Keratinocyte (primary cell): ENCODE data around the gene RNF14. TPM values are rescaled to one million over a fixed set of nuclear protein-coding genes. Genes with fewer than 3 reads are reported as not detected.
A peak's percentile ranks its signal among the peaks of the same experiment; 100 is the strongest.

ENCODE experiments used
- DNase-seq: peaks from one replicate; pipeline ENCODE4 v3.0.0-alpha.2; 2011; ENCODE audit warnings: low read depth, missing footprints, low spot score
- FAIRE-seq: peaks from 2 replicates; lab custom pipeline; 2011; peaks lifted over from hg19 to GRCh38; lab: Jason Lieb, UNC
- H2AFZ ChIP-seq: 2 replicates; pipeline ENCODE4 v1.6.0; 2012; ENCODE audit warnings: low read length, control low read depth, inconsistent platforms; ENCODE audit not compliant: control insufficient read depth
- H3K27ac ChIP-seq: 2 replicates; pipeline ENCODE4 v1.5.1; 2011; ENCODE audit warnings: low read length; ENCODE audit not compliant: control insufficient read depth, insufficient read depth
- H3K27me3 ChIP-seq: 3 replicates; pipeline ENCODE4 v1.6.0; 2011; ENCODE audit warnings: low read length; ENCODE audit not compliant: control insufficient read depth, insufficient read depth; ENCODE audit errors: extremely low read depth
- H3K36me3 ChIP-seq, 2 experiments: 2 replicates in 1 of 2; 3 replicates in 1 of 2; pipeline ENCODE4 v1.5.1; 2011; ENCODE audit warnings: low read length in 2 of 2, mild to moderate bottlenecking in 1 of 2; ENCODE audit not compliant: control insufficient read depth in 2 of 2, insufficient read depth in 2 of 2; ENCODE audit errors: extremely low read depth in 1 of 2
- H3K4me1 ChIP-seq: 3 replicates; pipeline ENCODE4 v1.5.1; 2011; ENCODE audit warnings: low read length; ENCODE audit not compliant: control insufficient read depth, insufficient read depth; ENCODE audit errors: extremely low read depth
- H3K4me2 ChIP-seq: 3 replicates; pipeline ENCODE4 v1.6.0; 2011; ENCODE audit warnings: low read depth, low read length; ENCODE audit not compliant: control insufficient read depth, insufficient read depth; ENCODE audit errors: extremely low read depth
- H3K4me3 ChIP-seq, 3 experiments: fragments of 200-600 bp in 1 of 3; sonication (generic) in 1 of 3; 2 replicates in 2 of 3; 3 replicates in 1 of 3; pipeline ENCODE4 v1.5.1; 2011 to 2016; ENCODE audit warnings: low read length in 3 of 3, mild to moderate bottlenecking in 3 of 3, control low read depth in 2 of 3, inconsistent platforms in 1 of 3, low read depth in 1 of 3, mixed read lengths in 1 of 3, mixed run types in 1 of 3, moderate library complexity in 1 of 3; ENCODE audit not compliant: control insufficient read depth in 2 of 3, insufficient read depth in 2 of 3; ENCODE audit errors: extremely low read depth in 1 of 3
- H3K79me2 ChIP-seq: 2 replicates; pipeline ENCODE4 v1.6.0; 2012; ENCODE audit warnings: low read length; ENCODE audit not compliant: control insufficient read depth, insufficient read depth
- H3K9ac ChIP-seq: 3 replicates; pipeline ENCODE4 v1.6.0; 2011; ENCODE audit warnings: low read length; ENCODE audit not compliant: control insufficient read depth, insufficient read depth; ENCODE audit errors: extremely low read depth
- H3K9me1 ChIP-seq: 3 replicates; pipeline ENCODE4 v1.6.0; 2011; ENCODE audit warnings: low read length; ENCODE audit not compliant: control insufficient read depth, insufficient read depth; ENCODE audit errors: extremely low read depth
- H3K9me3 ChIP-seq: 2 replicates; pipeline ENCODE4 v1.5.1; 2012; ENCODE audit warnings: low read depth, low read length; ENCODE audit not compliant: control insufficient read depth
- H4K20me1 ChIP-seq: 3 replicates; pipeline ENCODE4 v1.6.0; 2011; ENCODE audit warnings: low read length; ENCODE audit not compliant: control insufficient read depth, insufficient read depth; ENCODE audit errors: extremely low read depth
- CTCF ChIP-seq, 3 experiments: IDR thresholded peaks in 1 of 3; conservative IDR thresholded peaks in 1 of 3; optimal IDR thresholded peaks in 1 of 3; 2 replicates in 2 of 3; 3 replicates in 1 of 3; pipeline versions ENCODE3 to v1.5.1; 2011; ENCODE audit warnings: low read length in 3 of 3, mild to moderate bottlenecking in 3 of 3, moderate library complexity in 2 of 3, control low read depth in 1 of 3, inconsistent platforms in 1 of 3; ENCODE audit not compliant: insufficient read depth in 2 of 3; ENCODE audit errors: extremely low read depth in 1 of 3
- EZH2 ChIP-seq: IDR thresholded peaks from one replicate; pipeline ENCODE4 v1.6.1; 2012; ENCODE audit warnings: inconsistent platforms, mild to moderate bottlenecking, low read length, moderate library complexity
- dilution Hi-C: fragments of 300-500 bp; cut with MboI; formaldehyde crosslinking; loops from one replicate; pipeline ENCODE4 v1.7.0; 2020; ENCODE audit warnings: low sequenced_read_pairs; ENCODE audit not compliant: extremely low pct_ligation_motif_present
- polyA plus RNA-seq, 5 experiments: library from polyadenylated mRNA; depleted of rRNA in 3 of 5; stranded (reverse) in 3 of 5; stranded (forward) in 1 of 5; unstranded in 1 of 5; fragments of >200 nt; gene quantifications; 1 replicate in 1 of 5; 2 replicates in 3 of 5; 3 replicates in 1 of 5; pipeline versions ENCODE4 v1.2.1 to v1.2.3, GENCODE V29; 2011 to 2012; ENCODE audit warnings: missing spikeins in 2 of 5, low read depth in 1 of 5, low replicate concordance in 1 of 5

RNF14 gene
- polyA plus RNA-seq, 1 donor (not counting 4 experiments of a cell fraction or from before 2014, with no cell fraction given), result 65.8 TPM

- no peak for FAIRE-seq
- Histone ChIP-seq H3K4me3 (no peak overlapping the region), H3K79me2 (no peaks in the 10 kb centered on the region), H2AFZ (no peak overlapping the region), H4K20me1 (no peaks in the 10 kb centered on the region), H3K9me3 (no peaks in the 10 kb centered on the region), H3K27me3 (no peaks in the 10 kb centered on the region), H3K4me1 (peaks cover 32% of the 10 kb centered on the region), H3K4me2 (no peak overlapping the region), H3K27ac (no peak overlapping the region), H3K9ac (no peak overlapping the region), H3K36me3 (peaks cover 13 to 29% of the 10 kb centered on the region in 2 experiments), H3K9me1 (peaks cover 3% of the 10 kb centered on the region)
- TF ChIP-seq EZH2 (no peak), CTCF (optimal IDR thresholded peaks at IDR 0.05 in 1 of 3, IDR thresholded peaks at IDR 0.05 in 1 of 3, conservative IDR thresholded peaks at IDR 0.05 in 1 of 3; ENCODE audit: extremely low read depth in 1 of 3, insufficient read depth in 2 of 3, low read length in 3 of 3) (no peak)
- dilution Hi-C loops, result no loop called here
- no peak for DNase-seq
Measured at GRCh38 chr5:141940695-141941271, 28.1 kb upstream of the RNF14 start.

- Histone ChIP-seq H3K4me3 (no peak overlapping the region), H3K27ac (no peak overlapping the region), H3K4me2 (no peak overlapping the region), H2AFZ (no peak overlapping the region), H3K36me3 (peaks cover 13 to 25% of the 10 kb centered on the region in 2 experiments), H3K79me2 (no peaks in the 10 kb centered on the region), H3K9ac (no peak overlapping the region), H3K9me3 (no peaks in the 10 kb centered on the region), H4K20me1 (no peaks in the 10 kb centered on the region), H3K9me1 (no peaks in the 10 kb centered on the region), H3K27me3 (no peaks in the 10 kb centered on the region), H3K4me1 (peaks cover 29% of the 10 kb centered on the region)
- TF ChIP-seq CTCF (optimal IDR thresholded peaks at IDR 0.05 in 1 of 3, IDR thresholded peaks at IDR 0.05 in 1 of 3, conservative IDR thresholded peaks at IDR 0.05 in 1 of 3; ENCODE audit: extremely low read depth in 1 of 3, insufficient read depth in 2 of 3, low read length in 3 of 3) (no peak), EZH2 (no peak)
- FAIRE-seq, result peak; percentile 5
- DNase-seq, result no peak
- dilution Hi-C loops, result no loop called here
Measured at GRCh38 chr5:141941307-141941706, 27.6 kb upstream of the RNF14 start.
